Mucosa of rectum (tissue), 2 donors: ENCODE results near the gene ACAP1.
"Not testable (repeated sequence)": the region's sequence is repeated elsewhere in the genome, so short reads cannot be mapped to it uniquely, and the experiment has no call there.

Experiments used
- H3K27ac ChIP-seq, 2 donors: one replicate each; pipeline ENCODE4 v1.7.0; 2013; ENCODE audit warnings: inconsistent platforms in 2 of 2, low read depth in 2 of 2, low read length in 2 of 2
- H3K27me3 ChIP-seq, 2 donors: one replicate each; pipeline ENCODE4 v1.7.0; 2013; ENCODE audit warnings: low read length in 2 of 2; ENCODE audit not compliant: control insufficient read depth in 2 of 2, insufficient read depth in 2 of 2
- H3K36me3 ChIP-seq, 2 donors: one replicate each; pipeline ENCODE4 v1.7.0; 2013; ENCODE audit warnings: low read length in 2 of 2; ENCODE audit not compliant: control insufficient read depth in 2 of 2, insufficient read depth in 2 of 2
- H3K4me1 ChIP-seq, 2 donors: one replicate each; pipeline ENCODE4 v1.7.0; 2013; ENCODE audit warnings: low read length in 2 of 2, mild to moderate bottlenecking in 1 of 2; ENCODE audit not compliant: control insufficient read depth in 2 of 2, insufficient read depth in 2 of 2
- H3K4me3 ChIP-seq, 2 donors: one replicate each; pipeline ENCODE4 v1.7.0; 2013; ENCODE audit warnings: low read length in 2 of 2
- H3K9ac ChIP-seq, 2 donors: one replicate each; pipeline ENCODE4 v1.7.0; 2013; ENCODE audit warnings: low read length in 2 of 2, low read depth in 1 of 2, mild to moderate bottlenecking in 1 of 2
- H3K9me3 ChIP-seq, 2 donors: one replicate each; pipeline ENCODE4 v1.7.0; 2013; ENCODE audit warnings: low read length in 2 of 2; ENCODE audit not compliant: control insufficient read depth in 2 of 2
- donor health status: healthy.
- donor health status: Normal muscosa, but diverticular disease.

Gene ACAP1

DNA sequence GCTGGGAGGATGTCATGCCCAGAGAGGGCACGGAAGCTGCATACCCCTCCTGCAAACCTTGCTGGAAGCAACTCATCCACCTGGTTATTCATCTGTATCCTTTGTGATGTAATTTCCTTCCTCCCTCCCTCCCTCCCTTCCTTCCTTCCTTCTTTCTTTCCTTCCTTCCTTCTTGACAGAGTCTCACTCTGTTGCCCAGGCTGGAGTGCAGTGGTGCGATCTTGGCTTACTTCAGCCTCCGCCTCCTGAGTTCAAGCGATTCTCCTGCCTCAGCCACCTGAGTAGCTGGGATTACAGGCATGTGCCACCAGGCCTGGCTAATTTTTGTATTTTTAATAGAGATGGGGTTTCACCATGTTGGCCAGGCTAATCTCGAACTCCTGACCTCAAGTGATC is 32.3 kb downstream of the ACAP1 start:
- H3K9ac ChIP-seq, H3K27me3 ChIP-seq, H3K4me1 ChIP-seq, H3K4me3 ChIP-seq, H3K27ac ChIP-seq, H3K36me3 ChIP-seq, H3K9me3 ChIP-seq: not testable (repeated sequence)

DNA sequence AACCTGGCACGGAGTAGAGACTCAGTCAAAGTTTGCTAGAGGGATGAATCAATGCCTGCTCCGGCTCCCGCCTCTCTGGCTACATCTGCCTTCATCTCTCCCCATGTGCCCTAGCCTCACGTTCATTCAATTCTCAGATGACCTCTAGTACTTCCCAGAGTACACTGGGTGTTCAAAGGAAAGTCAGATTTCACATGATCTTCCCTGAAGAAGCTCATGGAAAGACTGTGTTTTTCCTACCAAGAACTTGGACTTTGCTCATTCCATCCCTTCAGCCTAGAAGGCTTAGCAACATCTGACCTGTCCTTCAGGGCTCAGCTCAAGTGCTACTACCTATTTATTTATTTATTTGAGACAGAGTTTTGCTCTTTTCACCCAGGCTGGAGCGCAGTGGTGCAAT is 33.5 kb downstream of the ACAP1 start:
- H3K9ac ChIP-seq, result no peak overlapping the region
- H3K36me3 ChIP-seq, result no peaks in the 10 kb centered on the region
- no peaks in the 10 kb centered on the region for H3K9me3 ChIP-seq
- H3K27ac ChIP-seq, result no peak overlapping the region
- H3K27me3 ChIP-seq, result no peaks in the 10 kb centered on the region
- no peak overlapping the region for H3K4me3 ChIP-seq
- no peaks in the 10 kb centered on the region for H3K4me1 ChIP-seq

- H3K4me3 ChIP-seq, result no peak overlapping the region
- no peak overlapping the region for H3K27ac ChIP-seq
- H3K27me3 ChIP-seq, result no peaks in the 10 kb centered on the region
- no peaks in the 10 kb centered on the region for H3K36me3 ChIP-seq
- no peaks in the 10 kb centered on the region for H3K9me3 ChIP-seq
- H3K9ac ChIP-seq, result no peak overlapping the region
- H3K4me1 ChIP-seq, result no peaks in the 10 kb centered on the region
Measured at GRCh38 chr17:7370853-7371252, 34.5 kb downstream of the ACAP1 start.

- H3K9ac ChIP-seq, result no peak overlapping the region
- no peak overlapping the region for H3K27ac ChIP-seq
- H3K4me1 ChIP-seq, result no peaks in the 10 kb centered on the region
- no peaks in the 10 kb centered on the region for H3K9me3 ChIP-seq
- H3K27me3 ChIP-seq, result no peaks in the 10 kb centered on the region
- no peak overlapping the region for H3K4me3 ChIP-seq
- no peaks in the 10 kb centered on the region for H3K36me3 ChIP-seq
Measured at GRCh38 chr17:7374353-7374752, 38.0 kb downstream of the ACAP1 start.

GRCh38 chr17:7379134-7379533 is 42.8 kb downstream of the ACAP1 start:
- Histone ChIP-seq H3K9ac (no peak overlapping the region), H3K27me3 (no peaks in the 10 kb centered on the region), H3K4me3 (no peak overlapping the region), H3K27ac (no peak overlapping the region), H3K36me3 (no peaks in the 10 kb centered on the region), H3K4me1 (peaks cover 13 to 16% of the 10 kb centered on the region in 2 donors), H3K9me3 (no peaks in the 10 kb centered on the region)

DNA sequence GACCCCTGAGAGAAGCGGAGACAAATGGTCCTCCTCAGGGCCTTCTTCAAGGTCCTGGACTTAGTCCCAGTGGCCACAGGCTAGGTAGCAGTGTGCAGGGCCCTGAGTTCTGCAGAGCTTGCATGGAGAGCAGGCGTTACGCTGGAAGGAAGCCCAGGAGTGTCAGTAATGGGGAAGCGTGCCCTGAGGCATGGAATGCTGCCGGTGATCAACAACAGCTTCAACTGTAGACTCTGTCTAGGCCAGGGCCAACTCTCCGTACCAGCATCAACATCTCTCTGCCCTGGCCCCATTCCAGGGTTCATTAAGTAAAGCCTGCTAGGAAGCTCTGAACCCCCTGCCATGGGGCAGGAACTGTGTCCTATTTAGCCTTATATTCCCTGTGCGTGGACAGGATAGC is 44.0 kb downstream of the ACAP1 start:
- Histone ChIP-seq H3K4me1 (peaks cover 13 to 16% of the 10 kb centered on the region in 2 donors), H3K36me3 (peaks cover 4 to 5% of the 10 kb centered on the region in 2 donors), H3K9ac (peak overlapping the region; percentile 75 to 86), H3K27me3 (no peaks in the 10 kb centered on the region), H3K9me3 (no peaks in the 10 kb centered on the region), H3K27ac (peak overlapping the region; percentile 57 to 67), H3K4me3 (peak overlapping the region; percentile 69 to 77)

DNA sequence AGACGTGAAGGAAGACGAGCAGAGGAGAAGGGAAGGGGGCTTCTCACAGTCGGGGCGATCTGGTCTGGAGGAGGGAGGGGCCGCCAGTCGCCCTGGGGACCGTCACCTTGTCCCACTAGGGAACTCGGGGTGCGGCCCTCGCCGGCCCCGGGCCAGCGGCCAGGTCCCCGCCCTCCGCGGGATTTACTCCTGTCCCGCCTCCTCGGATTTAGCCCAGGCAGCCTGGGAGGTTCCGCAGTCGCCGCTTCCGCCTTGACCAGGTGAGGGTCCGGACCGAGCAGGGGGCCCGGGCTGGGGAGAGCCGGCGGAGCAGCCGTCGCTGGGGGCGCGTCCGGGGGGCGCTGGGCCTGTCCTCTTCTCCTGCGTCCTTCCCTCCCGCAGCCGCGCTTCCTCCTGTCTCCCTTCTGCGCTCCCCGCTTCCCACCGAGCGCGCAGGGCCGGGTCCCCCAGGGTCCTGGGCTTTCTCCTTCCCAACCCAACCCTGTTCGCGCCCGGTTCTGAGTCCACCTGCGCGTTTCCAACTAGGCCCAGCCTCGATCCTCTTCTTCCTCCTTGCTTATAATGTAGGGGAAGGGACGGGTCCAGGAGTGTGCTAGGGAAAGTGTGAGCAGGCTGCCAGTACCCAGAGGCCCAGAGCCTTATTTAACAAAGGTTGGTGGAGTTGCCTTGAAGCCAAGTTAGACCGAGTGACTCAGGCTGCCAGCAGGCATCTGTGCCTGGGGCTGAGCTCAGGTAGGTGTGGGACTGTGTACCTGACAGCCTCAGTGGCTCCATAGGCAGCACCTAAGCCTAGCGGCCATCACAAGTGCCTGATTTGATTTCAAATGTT is 44.7 kb downstream of the ACAP1 start, which contains the start of gene TNK1:
TSS of gene TNK1 (plus strand) at position 235 of the 829 bp plus-strand sequence. CDS start 1,838 bp downstream, outside the sequence.
- peak within 1 kb of the TSS; percentile 57 to 67 for H3K27ac ChIP-seq
- peak within 1 kb of the TSS; percentile 75 to 86 for H3K9ac ChIP-seq
- H3K27me3 ChIP-seq, result no peaks in the 10 kb centered on the region
- H3K9me3 ChIP-seq, result no peaks in the 10 kb centered on the region
- H3K4me1 ChIP-seq, result peaks cover 13 to 16% of the 10 kb centered on the region in 2 donors
- H3K36me3 ChIP-seq, result peaks cover 7 to 8% of the 10 kb centered on the region in 2 donors
- H3K4me3 ChIP-seq, result peak within 1 kb of the TSS; percentile 69 to 77

- Histone ChIP-seq H3K4me3 (no peak overlapping the region), H3K36me3 (peaks cover 10 to 19% of the 10 kb centered on the region in 2 donors), H3K27me3 (no peaks in the 10 kb centered on the region), H3K4me1 (peaks cover 13 to 16% of the 10 kb centered on the region in 2 donors), H3K9ac (no peak overlapping the region), H3K27ac (no peak overlapping the region), H3K9me3 (no peaks in the 10 kb centered on the region)
Measured at GRCh38 chr17:7382901-7383300, 46.6 kb downstream of the ACAP1 start.

- peak overlapping the region; percentile 41 to 59 for H3K4me3 ChIP-seq
- peaks cover 11 to 22% of the 10 kb centered on the region in 2 donors for H3K36me3 ChIP-seq
- H3K27me3 ChIP-seq, result no peaks in the 10 kb centered on the region
- no peaks in the 10 kb centered on the region for H3K9me3 ChIP-seq
- H3K4me1 ChIP-seq, result peaks cover 13 to 16% of the 10 kb centered on the region in 2 donors
- peak overlapping the region in 1 of 2 donors; percentile 42 for H3K9ac ChIP-seq
- no peak overlapping the region for H3K27ac ChIP-seq
Measured at GRCh38 chr17:7383371-7383741, 47.0 kb downstream of the ACAP1 start.

DNA sequence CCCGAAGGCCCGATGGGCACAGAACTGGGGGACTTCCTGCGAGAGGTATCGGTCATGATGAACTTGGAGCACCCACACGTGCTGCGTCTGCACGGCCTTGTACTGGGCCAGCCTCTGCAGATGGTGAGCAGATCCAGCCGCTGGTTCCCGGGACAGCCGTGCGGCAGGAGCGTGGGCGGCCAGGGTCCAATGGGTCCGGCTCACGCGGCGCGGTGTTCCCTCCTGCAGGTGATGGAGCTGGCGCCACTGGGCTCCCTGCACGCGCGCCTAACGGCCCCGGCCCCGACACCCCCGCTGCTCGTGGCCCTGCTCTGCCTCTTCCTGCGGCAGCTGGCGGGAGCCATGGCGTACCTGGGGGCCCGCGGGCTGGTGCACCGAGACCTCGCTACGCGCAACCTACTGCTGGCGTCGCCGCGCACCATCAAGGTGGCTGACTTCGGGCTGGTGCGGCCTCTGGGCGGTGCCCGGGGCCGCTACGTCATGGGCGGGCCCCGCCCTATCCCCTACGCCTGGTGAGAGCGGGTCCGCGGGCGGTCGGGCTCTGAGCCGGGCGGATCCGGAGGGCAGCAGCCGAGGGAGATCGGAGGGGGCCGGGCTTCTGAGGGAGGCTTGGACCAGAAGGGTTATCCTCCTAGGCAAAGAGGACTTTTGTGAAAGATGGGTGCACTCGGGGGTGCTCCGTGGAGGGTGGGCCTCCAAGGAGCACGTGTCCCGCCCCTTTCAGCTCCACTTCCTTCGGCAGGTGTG is 47.6 kb downstream of the ACAP1 start:
- H3K36me3 ChIP-seq, result peaks cover 16 to 27% of the 10 kb centered on the region in 2 donors
- H3K9ac ChIP-seq, result peak overlapping the region in 1 of 2 donors; percentile 42
- H3K27ac ChIP-seq, result no peak overlapping the region
- no peaks in the 10 kb centered on the region for H3K9me3 ChIP-seq
- peak overlapping the region; percentile 41 to 59 for H3K4me3 ChIP-seq
- peaks cover 13 to 16% of the 10 kb centered on the region in 2 donors for H3K4me1 ChIP-seq
- H3K27me3 ChIP-seq, result no peaks in the 10 kb centered on the region
